Measurements from ENCODE around the gene CRYBG1.

The CRYBG1 gene

DNA sequence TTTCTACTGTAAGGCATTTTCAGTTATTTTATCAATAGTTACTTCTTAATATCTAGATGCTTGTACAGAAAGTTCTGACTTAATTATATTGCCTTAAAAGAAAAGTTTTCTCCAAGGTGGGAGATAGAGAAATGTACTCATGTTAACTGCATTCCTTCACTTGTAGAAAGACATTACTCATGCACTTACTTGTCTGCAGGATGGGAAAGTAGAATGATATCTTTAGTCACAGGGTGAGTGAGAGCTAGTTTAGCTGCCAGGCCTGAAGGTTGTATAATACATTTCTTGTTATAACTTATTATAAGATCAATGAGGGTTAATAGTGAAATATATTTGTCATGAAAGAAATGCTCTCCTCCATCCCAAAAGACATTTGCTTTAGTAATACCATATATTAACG, 92.1 kb downstream of the CRYBG1 start:
- Histone ChIP-seq H3K4me3 (replicated peaks; ENCODE audit: insufficient read depth, low read length) (no peak overlapping the region), H3K27me3 (ENCODE audit: insufficient read depth, poor library complexity, severe bottlenecking) (no peaks in the 10 kb centered on the region), H3K27ac (replicated peaks) (no peak overlapping the region)
- DNase-seq (ENCODE audit: low read depth in 1 of 2, low spot score in 1 of 2), result no peak
- no peak for TF ChIP-seq GABPA (IDR thresholded peaks at IDR 0.05; ENCODE audit: low read depth)

DNA sequence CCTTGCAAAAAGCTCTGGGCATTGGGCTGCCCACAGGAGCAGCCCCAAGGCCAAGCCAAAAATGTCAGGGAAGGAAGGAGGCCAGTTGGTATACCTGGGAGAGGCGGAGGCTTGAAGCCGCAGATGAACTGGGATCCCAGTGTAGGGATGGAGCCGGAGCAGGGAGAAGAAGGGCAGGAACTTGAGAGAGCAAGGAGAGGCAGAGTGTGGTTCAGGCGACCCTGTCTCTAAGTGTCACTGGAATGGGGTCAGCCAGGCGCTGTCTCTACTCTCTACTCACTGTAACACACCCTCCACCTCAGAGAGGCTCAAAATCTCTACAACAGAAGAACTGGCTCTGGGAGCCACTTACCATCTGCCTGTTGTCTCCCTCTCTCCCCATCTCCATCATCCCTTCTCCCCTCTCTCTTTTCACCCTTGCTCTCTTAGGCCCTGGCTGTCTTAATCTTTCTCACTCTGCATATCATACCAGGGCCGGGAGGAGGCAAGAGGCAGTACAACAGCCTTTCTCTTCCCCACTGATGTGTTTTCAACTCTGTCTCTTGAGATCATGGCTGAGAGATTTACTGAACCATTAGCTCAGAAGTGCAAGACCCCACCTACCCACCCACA, 93.3 kb downstream of the CRYBG1 start:
- DNase-seq (ENCODE audit: low read depth in 1 of 2, low spot score in 1 of 2), result no peak
- H3K27me3 ChIP-seq (ENCODE audit: insufficient read depth, poor library complexity, severe bottlenecking), result no peaks in the 10 kb centered on the region
- H3K4me3 ChIP-seq (replicated peaks; ENCODE audit: insufficient read depth, low read length), result no peak overlapping the region
- TF ChIP-seq, protein P1, sequence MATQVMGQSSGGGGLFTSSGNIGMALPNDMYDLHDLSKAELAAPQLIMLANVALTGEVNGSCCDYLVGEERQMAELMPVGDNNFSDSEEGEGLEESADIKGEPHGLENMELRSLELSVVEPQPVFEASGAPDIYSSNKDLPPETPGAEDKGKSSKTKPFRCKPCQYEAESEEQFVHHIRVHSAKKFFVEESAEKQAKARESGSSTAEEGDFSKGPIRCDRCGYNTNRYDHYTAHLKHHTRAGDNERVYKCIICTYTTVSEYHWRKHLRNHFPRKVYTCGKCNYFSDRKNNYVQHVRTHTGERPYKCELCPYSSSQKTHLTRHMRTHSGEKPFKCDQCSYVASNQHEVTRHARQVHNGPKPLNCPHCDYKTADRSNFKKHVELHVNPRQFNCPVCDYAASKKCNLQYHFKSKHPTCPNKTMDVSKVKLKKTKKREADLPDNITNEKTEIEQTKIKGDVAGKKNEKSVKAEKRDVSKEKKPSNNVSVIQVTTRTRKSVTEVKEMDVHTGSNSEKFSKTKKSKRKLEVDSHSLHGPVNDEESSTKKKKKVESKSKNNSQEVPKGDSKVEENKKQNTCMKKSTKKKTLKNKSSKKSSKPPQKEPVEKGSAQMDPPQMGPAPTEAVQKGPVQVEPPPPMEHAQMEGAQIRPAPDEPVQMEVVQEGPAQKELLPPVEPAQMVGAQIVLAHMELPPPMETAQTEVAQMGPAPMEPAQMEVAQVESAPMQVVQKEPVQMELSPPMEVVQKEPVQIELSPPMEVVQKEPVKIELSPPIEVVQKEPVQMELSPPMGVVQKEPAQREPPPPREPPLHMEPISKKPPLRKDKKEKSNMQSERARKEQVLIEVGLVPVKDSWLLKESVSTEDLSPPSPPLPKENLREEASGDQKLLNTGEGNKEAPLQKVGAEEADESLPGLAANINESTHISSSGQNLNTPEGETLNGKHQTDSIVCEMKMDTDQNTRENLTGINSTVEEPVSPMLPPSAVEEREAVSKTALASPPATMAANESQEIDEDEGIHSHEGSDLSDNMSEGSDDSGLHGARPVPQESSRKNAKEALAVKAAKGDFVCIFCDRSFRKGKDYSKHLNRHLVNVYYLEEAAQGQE (IDR thresholded peaks at IDR 0.05; ENCODE audit: insufficient replicate concordance, low read depth), result no peak
- no peak for TF ChIP-seq GABPA (IDR thresholded peaks at IDR 0.05; ENCODE audit: low read depth)
- no peak for TF ChIP-seq POLR2AphosphoS5 (IDR thresholded peaks at IDR 0.05; ENCODE audit: low read depth)
- TF ChIP-seq, protein P2, sequence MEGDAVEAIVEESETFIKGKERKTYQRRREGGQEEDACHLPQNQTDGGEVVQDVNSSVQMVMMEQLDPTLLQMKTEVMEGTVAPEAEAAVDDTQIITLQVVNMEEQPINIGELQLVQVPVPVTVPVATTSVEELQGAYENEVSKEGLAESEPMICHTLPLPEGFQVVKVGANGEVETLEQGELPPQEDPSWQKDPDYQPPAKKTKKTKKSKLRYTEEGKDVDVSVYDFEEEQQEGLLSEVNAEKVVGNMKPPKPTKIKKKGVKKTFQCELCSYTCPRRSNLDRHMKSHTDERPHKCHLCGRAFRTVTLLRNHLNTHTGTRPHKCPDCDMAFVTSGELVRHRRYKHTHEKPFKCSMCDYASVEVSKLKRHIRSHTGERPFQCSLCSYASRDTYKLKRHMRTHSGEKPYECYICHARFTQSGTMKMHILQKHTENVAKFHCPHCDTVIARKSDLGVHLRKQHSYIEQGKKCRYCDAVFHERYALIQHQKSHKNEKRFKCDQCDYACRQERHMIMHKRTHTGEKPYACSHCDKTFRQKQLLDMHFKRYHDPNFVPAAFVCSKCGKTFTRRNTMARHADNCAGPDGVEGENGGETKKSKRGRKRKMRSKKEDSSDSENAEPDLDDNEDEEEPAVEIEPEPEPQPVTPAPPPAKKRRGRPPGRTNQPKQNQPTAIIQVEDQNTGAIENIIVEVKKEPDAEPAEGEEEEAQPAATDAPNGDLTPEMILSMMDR (IDR thresholded peaks at IDR 0.05; ENCODE audit: insufficient read depth, low read length), result no peak
- no peak for TF ChIP-seq SPI1 (IDR thresholded peaks at IDR 0.05; ENCODE audit: borderline replicate concordance, low read depth)
- H3K27ac ChIP-seq (replicated peaks), result no peak overlapping the region

DNA sequence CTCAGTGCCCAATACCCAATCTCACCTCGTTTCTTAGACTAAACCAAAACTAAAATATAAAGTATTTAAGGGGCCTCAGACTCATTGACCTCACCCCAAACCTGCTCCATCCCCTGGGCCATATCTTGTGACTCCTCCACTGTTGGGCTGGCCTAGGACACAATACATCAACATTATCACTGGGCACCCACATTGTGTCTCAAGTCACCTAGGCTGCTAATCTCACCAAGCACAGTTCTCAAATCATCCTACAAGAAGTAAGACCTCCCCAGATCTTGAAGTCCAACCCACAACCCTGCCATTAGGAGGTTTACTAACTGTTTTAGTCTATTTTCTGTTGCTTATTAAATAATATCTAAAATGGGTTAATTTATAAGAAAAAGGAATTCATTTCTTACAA, 96.2 kb downstream of the CRYBG1 start:
- TF ChIP-seq GABPA (IDR thresholded peaks at IDR 0.05; ENCODE audit: low read depth) (no peak), SPI1 (IDR thresholded peaks at IDR 0.05; ENCODE audit: borderline replicate concordance, low read depth) (no peak)
- H3K27me3 ChIP-seq (ENCODE audit: insufficient read depth, poor library complexity, severe bottlenecking), result no peaks in the 10 kb centered on the region

DNA sequence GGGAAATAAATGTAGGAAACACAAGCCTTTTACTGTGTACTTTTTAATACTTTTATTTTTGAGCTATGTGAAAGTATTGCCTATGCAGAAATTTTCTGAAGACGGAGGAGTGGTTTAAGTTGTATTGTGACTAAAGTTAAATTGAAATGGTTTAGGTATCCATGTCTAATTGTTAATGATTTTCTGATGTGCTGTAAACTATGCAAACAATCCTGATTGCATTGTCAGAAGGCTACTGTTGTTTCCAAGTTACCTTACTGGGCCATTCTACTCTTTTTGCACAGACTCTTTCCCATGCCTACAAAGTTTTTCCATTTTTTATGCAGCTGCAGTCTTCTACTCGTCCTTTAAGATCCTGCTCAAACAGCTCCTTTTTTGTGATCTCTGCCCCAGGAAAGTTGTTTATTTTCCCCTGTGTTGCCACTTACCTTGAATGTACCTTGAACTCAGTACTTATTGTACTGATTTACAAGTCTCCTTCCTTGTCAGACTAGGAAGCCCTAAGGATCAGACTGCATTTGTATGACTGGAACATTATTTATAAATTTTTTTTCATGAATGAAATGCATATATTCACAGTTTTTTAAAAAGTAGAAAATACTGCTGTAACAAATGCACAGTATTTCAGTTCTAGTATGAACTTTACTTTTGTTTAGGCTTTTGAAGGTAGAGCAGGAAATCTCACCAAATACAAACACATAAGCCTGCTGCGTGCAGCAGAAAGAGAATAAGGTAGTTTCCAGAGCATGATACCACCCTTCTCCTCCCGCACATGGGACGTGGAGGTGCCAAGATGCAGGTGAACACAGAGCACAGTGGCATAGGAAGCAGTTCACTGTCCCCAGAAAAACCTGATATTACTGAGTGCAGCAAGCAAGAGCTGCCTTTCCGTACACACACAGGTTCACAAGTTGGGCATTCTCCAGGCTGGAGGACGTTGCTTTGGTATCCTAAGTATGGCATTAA, 97.8 kb downstream of the CRYBG1 start:
- no peaks in the 10 kb centered on the region for H3K27me3 ChIP-seq (ENCODE audit: insufficient read depth, poor library complexity, severe bottlenecking)
- no peak overlapping the region for H3K27ac ChIP-seq (replicated peaks)
- DNase-seq (ENCODE audit: low read depth in 1 of 2, low spot score in 1 of 2), result no peak
- TF ChIP-seq SPI1 (IDR thresholded peaks at IDR 0.05; ENCODE audit: borderline replicate concordance, low read depth) (no peak), GABPA (IDR thresholded peaks at IDR 0.05; ENCODE audit: low read depth) (no peak), POLR2AphosphoS5 (IDR thresholded peaks at IDR 0.05; ENCODE audit: low read depth) (no peak)
- TF ChIP-seq, protein P1 (IDR thresholded peaks at IDR 0.05; ENCODE audit: insufficient replicate concordance, low read depth), result no peak
- TF ChIP-seq, protein P2 (IDR thresholded peaks at IDR 0.05; ENCODE audit: insufficient read depth, low read length), result no peak
- H3K4me3 ChIP-seq (replicated peaks; ENCODE audit: insufficient read depth, low read length), result no peak overlapping the region

More for the DNA sequence above, 96.2 kb downstream of the CRYBG1 start:
- H3K4me3 ChIP-seq (replicated peaks; ENCODE audit: insufficient read depth, low read length), result no peak overlapping the region
- no peak overlapping the region for H3K27ac ChIP-seq (replicated peaks)
- DNase-seq (ENCODE audit: low read depth in 1 of 2, low spot score in 1 of 2), result no peak
